Measurements from ENCODE around the gene SELENON.

DNA sequence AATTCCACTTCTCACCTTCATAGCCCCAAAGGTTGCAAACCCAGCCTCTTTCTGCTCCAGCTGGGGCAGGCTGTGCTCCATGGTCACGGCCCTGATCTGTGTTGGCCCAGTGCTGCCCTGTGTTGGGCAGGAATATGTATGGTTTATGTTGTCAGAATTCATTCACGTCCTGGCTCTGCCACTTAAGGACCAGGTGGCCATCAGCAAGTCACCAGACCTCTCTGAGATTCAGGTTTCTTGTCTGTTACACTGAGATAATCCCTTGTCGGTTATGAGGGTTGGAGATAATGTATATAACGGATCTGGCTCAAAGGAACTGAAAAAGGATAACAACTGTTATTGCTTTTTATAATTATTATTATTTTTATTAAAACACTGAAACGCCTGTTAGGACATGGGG is 39.1 kb upstream of the SELENON start:
- TF ChIP-seq, protein P1, sequence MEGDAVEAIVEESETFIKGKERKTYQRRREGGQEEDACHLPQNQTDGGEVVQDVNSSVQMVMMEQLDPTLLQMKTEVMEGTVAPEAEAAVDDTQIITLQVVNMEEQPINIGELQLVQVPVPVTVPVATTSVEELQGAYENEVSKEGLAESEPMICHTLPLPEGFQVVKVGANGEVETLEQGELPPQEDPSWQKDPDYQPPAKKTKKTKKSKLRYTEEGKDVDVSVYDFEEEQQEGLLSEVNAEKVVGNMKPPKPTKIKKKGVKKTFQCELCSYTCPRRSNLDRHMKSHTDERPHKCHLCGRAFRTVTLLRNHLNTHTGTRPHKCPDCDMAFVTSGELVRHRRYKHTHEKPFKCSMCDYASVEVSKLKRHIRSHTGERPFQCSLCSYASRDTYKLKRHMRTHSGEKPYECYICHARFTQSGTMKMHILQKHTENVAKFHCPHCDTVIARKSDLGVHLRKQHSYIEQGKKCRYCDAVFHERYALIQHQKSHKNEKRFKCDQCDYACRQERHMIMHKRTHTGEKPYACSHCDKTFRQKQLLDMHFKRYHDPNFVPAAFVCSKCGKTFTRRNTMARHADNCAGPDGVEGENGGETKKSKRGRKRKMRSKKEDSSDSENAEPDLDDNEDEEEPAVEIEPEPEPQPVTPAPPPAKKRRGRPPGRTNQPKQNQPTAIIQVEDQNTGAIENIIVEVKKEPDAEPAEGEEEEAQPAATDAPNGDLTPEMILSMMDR (IDR thresholded peaks at IDR 0.05 in 8 of 11, conservative IDR thresholded peaks at IDR 0.05 in 3 of 11), result no peak
- TF ChIP-seq POLR2A (IDR thresholded peaks at IDR 0.05) (no peak), POLR2AphosphoS5 (IDR thresholded peaks at IDR 0.05) (no peak)
